GF-D8 (cell line): Measurements from ENCODE around the gene PLB1.
"Not testable (repeated sequence)": the region's sequence is repeated elsewhere in the genome, so short reads cannot be mapped to it uniquely, and the experiment has no call there.

ENCODE experiments used
- DNase-seq: peaks from one replicate; lab custom pipeline; 2025; lab: John Stamatoyannopoulos, UW

PLB1 gene

DNA sequence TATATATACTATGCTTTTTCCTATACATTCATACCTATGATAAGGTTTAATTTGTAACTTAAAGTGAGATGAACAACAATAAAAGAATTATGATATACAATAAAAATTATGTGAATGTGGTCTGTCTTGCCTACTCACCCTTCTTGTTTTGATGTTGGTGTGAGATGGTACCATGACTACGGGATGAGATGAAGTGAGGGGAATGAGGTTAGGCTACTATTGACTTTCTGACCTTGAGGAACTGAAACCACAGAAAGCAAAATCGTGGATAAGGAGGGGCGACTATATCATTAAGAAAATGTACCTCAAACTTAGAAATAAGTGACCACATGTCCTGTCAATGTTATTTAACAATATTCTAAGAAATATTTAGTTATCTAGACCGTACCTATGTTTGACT lies 151.8 kb downstream of the PLB1 start:
- DNase-seq, result no peak

DNA sequence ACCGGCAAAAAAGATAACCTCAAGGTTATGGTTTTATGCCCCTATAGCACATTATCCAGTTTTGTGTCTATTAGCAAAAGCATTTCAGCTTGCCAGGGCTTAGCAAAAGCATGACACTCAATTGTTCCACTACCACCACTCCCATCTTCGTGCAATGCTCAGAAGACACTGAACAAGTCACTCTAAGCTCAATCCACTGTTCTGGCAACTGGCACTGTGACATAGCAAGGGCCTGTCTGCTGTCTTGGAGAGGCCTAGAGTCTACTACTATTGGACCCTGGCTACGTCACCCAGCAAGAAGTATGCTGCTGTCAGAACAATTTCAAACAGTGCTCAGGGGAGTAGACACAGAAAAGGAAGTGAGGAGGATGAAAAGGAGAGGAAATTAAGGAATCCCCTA lies 152.3 kb downstream of the PLB1 start:
- no peak for DNase-seq

- DNase-seq, result no peak
Observed at GRCh38 chr2:28648671-28649395, 153.0 kb downstream of the PLB1 start.

GRCh38 chr2:28649481-28650265 lies 153.8 kb downstream of the PLB1 start:
- DNase-seq, result no peak

GRCh38 chr2:28650266-28650584 lies 154.4 kb downstream of the PLB1 start:
- no peak for DNase-seq

GRCh38 chr2:28652217-28652616 lies 156.4 kb downstream of the PLB1 start:
- DNase-seq, result no peak

DNA sequence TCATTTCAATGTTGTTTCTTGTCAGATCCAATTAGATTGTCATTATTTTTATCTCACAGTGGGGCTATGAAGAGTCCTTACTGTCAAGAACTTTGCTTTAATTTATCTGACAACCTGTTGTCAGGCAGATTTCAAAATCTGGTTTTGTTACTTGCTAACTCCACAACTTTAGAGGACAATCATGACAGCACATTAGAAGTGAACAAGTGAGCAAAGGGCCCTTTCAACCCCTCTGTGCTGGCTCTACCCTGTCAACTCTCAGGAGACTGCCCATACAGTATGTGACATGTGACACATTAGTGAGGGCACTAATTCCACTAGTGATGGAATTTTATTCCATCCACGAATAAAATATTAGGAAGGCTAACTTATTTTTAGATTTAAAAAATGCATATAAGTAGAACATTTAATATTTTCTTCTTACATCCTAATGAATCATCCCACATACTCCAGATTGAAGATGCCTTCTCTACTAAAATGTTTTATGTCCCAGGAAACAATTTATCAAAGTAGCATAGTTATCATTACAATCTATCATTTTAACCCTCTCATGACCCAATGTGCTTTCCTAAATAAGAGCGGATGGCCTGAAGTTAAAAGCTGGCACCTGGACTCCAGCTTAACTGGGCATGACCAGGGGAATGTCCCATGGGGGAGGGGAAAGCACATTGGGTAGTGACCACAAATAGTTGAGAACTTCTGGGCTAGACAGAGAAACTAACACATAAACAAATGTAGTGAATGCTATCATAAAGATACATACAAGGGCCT lies 158.2 kb downstream of the PLB1 start:
- DNase-seq, result no peak

GRCh38 chr2:28654663-28655320 lies 158.9 kb downstream of the PLB1 start:
- no peak for DNase-seq

DNA sequence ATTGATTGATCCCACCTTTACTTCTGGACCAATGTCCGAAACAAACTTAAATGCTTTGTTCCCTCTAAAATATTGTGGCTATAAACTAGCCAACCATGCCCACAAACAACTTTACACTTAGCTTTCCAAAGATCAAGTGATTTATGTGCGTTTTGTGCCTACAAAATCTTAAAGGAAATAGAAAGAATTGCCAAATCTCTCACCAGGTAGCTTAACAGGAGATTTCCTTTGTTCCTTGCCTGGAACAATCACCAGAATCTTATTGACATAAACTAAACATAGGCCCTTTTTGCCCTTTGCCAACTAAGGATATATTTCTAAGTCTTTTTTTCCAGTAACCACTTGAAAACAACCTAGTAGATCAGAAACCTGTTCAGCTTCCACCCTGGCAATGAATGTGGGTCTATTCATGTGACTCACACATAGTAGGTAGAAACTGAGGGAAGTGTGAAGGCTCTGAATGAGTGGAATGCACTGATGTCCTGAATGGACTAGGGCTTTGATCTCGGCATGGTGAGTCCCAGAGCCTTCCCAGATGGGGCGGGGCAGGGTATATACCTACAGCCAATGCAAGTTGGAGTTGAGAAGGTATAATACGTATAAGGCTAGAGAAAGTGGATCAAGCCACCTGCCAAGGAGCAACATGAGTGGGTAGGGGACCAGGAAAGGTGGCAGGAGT lies 161.2 kb downstream of the PLB1 start:
- no peak for DNase-seq

DNA sequence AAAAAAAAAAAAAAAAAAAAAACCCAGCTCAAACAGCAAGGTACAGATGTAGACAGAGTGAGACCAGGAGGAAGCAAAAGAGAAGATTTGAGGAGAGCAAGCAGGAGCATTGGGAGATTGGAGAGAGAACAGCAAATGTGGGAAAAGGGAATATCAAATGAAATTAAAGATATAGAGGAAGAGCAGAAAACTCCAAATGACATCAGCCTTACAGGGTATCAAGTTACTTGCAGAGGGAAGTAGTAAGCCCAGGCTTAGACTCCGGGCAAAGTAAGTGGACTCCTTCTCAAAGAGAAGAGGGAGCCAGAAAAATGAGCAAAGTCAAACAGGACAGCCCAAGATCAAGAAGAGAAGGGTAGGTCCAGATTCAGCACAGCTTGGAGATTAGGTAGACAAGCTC lies 162.5 kb downstream of the PLB1 start:
- DNase-seq, result no peak

DNA sequence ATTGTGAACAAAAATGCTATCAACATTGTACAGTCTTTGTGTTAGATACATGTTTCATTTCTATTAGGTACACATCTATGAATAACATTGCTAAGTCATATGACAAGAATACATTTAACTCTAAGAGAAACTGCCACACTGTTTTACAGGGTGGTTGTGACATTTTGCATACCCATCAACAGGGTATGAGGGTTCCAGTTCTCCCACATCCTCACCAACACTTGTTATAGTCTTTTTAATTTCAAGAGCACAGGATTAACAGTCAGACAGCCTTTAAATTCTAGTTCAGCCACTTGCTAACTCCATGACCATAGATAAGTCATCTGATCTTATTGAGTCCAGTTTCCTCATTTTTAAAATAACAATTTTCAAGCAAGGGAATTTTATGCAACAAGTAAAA lies 163.3 kb downstream of the PLB1 start:
- DNase-seq, result no peak

GRCh38 chr2:28661589-28662001 lies 165.7 kb downstream of the PLB1 start:
- DNase-seq, result no peak

DNA sequence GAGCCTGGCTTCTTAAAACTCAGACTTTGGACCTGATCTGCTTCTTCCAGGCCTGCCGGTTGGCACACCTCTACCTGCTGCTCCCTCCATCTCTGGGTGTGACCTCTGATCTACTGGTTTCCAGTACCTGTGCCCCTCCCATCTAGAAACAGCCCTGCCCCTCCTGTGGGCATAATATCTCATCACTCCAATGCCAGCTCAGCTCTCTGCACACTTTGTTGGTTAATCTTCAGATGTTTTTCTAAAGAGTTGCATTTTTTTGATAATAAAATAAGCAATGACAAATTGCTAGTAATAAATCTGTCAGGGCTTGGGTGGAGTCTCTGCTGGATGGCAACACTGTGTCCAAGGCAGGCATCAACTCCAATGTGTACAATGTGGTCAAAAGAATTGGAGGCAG lies 166.2 kb downstream of the PLB1 start:
- no peak for DNase-seq

DNA sequence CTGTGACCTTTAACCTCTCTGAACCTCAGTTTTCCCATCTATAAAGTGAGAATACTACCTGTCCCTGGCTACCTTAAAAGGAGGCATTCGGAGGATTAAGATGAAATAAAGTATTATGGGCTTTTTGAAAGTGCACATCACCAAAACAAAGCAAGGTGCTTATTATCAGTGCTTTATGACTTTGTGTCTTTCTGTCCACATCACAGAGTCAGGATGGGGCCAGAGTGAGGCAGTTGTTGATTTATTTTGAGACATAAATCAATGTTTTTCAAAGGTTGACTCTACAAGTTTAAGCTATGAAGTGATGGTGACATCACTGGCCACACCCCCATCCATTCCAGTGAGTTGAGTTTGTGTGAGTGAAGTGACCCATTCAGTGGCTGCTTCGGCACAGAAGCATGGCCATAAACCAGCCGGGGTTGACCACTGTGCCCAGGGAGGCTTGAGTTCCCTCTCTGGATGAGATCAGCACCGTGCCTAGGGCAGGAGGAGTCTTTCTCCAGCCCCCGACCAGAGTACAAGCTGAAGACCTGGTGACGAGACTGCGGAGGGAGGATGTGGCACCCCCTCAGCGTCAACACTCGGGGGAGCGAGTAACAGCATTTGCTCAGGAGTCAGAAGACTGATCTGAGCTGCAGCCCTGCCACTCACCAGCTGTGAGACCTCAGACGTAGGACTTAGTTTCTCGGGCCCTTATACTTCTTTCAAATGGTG lies 166.8 kb downstream of the PLB1 start:
- no peak for DNase-seq

GRCh38 chr2:28663359-28663758 lies 167.5 kb downstream of the PLB1 start:
- no peak for DNase-seq

- DNase-seq, result no peak
Observed at GRCh38 chr2:28664120-28664842, 168.4 kb downstream of the PLB1 start.

DNA sequence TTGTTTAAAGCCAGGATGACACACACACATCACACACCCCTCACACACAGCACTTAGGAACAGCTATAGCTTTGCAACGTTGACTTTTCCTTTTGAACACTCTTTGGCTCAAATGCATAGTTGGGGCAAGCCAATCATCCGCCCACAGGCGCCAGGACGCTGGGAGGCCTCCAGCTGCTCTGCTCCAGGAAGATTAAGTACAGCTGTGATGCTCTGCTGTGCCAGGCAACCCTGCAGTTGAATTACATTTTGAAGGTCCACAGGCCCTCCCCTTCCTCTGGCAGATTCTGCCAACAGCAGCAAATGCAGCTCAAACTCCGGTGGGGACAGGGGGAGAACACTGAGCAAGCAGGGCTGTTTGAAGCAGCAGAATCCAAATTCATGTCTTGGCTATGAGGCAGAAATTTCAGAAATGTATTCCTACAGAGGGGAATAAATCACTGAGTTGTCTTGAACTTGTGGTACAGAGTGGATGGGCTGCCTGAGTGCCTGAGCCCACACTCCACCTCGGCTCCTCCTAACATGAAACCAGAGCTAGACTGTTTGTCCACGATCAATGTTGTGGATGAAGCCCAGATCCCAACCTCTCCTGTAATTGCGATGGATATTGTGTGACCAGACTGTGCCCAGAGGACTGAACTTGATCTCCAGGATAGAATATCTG lies 169.3 kb downstream of the PLB1 start:
- DNase-seq, result no peak

- not testable (repeated sequence) for DNase-seq
Observed at GRCh38 chr2:28665811-28666377, 170.0 kb downstream of the PLB1 start.

GRCh38 chr2:28666496-28667184 lies 170.8 kb downstream of the PLB1 start:
- DNase-seq, result no peak
